Activated naive CD8-positive, alpha-beta T cell (primary cell): ENCODE data around the gene TBL3.
A peak's percentile ranks its signal among the peaks of the same experiment; 100 is the strongest.
"Not testable (repeated sequence)": the region's sequence is repeated elsewhere in the genome, so short reads cannot be mapped to it uniquely, and the experiment has no call there.

Source experiments
- H3K27ac Mint-ChIP-seq: one replicate; pipeline ENCODE4 v1.8.0; 2021; ENCODE audit warnings: mixed read lengths
- H3K27me3 Mint-ChIP-seq: one replicate; pipeline ENCODE4 v1.8.0; 2021; ENCODE audit warnings: mixed read lengths
- H3K36me3 Mint-ChIP-seq: one replicate; pipeline ENCODE4 v1.8.0; 2021; ENCODE audit warnings: mixed read lengths
- H3K4me1 Mint-ChIP-seq: one replicate; pipeline ENCODE4 v1.8.0; 2021; ENCODE audit warnings: low read depth, mixed read lengths
- H3K4me3 Mint-ChIP-seq: one replicate; pipeline ENCODE4 v1.8.0; 2021; ENCODE audit warnings: mild to moderate bottlenecking, mixed read lengths
- H3K9me3 Mint-ChIP-seq: one replicate; pipeline ENCODE4 v1.8.0; 2021; ENCODE audit warnings: low read depth, mixed read lengths

TBL3 gene

GRCh38 chr16:2003827-2004641 is 32.2 kb downstream of the TBL3 start:
- Mint-ChIP-seq H3K27me3 (no peaks in the 10 kb centered on the region), H3K9me3 (no peaks in the 10 kb centered on the region), H3K36me3 (peaks cover 5% of the 10 kb centered on the region), H3K4me1 (peaks cover 35% of the 10 kb centered on the region), H3K27ac (no peak overlapping the region), H3K4me3 (no peak overlapping the region)

- H3K9me3 Mint-ChIP-seq = no peaks in the 10 kb centered on the region
- no peak overlapping the region for H3K27ac Mint-ChIP-seq
- peaks cover 35% of the 10 kb centered on the region for H3K4me1 Mint-ChIP-seq
- no peaks in the 10 kb centered on the region for H3K27me3 Mint-ChIP-seq
- peaks cover 5% of the 10 kb centered on the region for H3K36me3 Mint-ChIP-seq
- no peak overlapping the region for H3K4me3 Mint-ChIP-seq
These were observed 33.1 kb downstream of the TBL3 start for GRCh38 chr16:2004795-2005517.

DNA sequence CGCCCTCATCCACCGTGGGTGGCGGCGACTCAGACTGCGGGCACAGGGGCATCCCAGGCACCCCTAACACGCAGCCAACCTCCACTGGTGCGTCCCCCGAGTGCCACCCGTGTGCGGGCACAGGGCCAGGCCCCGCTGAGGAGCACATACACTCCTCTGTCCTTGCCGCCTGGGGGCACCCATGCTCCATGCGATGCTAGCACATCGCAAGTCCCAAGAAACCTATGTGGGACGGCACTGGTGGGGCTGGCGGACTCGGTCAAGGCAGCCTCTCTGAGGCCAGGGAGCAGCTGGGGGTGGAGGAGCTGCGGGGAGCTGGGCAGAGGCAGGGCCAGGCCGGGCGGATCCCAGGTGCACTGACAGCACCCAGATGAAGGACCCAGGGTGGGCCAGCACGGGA is 33.8 kb downstream of the TBL3 start:
- no peak overlapping the region for H3K27ac Mint-ChIP-seq
- H3K4me1 Mint-ChIP-seq = peaks cover 40% of the 10 kb centered on the region
- H3K27me3 Mint-ChIP-seq = no peaks in the 10 kb centered on the region
- no peaks in the 10 kb centered on the region for H3K9me3 Mint-ChIP-seq
- H3K4me3 Mint-ChIP-seq = peak overlapping the region; percentile 63
- H3K36me3 Mint-ChIP-seq = peaks cover 5% of the 10 kb centered on the region

DNA sequence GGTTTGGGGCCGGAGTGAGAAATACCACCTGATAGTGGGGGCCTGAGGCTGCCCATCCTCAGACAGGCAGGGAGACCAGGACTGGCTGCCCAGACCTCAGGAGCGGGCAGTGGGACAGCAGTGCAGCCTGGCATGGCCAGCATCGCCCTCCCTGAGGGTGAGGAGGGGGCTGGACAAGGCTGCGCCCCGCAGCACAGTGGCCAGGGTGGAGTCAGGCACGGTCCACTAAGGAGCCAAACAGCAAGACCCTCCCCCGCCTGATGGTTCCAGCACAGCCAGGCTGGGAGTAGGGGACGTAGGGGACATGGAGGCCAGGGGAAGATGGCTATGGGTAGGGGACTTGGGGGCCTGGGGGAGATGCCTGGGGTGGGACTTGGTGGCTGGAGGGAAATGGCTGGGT is 34.5 kb downstream of the TBL3 start:
- Mint-ChIP-seq H3K36me3 (peaks cover 5% of the 10 kb centered on the region), H3K4me1 (peaks cover 40% of the 10 kb centered on the region), H3K27ac (no peak overlapping the region), H3K9me3 (no peaks in the 10 kb centered on the region), H3K4me3 (peak overlapping the region; percentile 67), H3K27me3 (no peaks in the 10 kb centered on the region)

DNA sequence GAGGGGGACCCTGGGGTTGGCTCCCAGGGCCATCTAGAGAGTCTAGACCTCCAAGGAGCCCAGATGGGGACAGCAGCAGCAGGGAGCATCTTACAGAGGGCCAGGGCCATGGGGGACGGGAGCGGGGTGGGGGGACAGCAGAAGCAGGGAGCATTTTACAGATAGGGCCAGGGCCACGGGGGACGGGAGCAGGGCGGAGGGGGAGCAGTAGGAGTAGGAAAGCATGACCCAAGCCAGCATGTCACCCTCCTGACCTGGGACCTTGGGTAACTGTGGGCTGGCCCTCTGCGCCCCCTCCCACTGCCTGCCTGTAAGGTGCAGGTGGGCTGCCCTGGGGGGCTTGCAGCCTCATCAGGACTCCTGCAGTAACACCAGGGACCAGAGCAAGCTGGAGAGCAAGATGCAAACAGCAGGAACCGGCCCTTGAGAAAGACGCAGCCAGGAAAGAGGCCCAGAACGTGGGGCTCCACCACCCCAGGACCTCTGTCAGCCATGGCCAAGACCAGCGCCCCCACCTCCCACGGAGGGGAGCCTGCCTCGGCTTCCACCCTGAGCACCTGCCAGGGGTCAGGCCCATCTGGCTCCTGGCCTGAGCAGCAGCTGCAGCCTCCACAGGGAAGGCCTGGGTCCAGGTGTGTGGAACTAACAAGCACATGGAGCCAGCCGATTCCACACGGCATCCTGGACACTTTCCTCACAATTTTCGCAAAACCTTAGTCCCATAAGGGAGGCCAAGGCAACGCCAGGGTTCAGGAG is 35.4 kb downstream of the TBL3 start:
- Mint-ChIP-seq H3K4me3 (peak overlapping the region; percentile 93), H3K27me3 (no peaks in the 10 kb centered on the region), H3K4me1 (peaks cover 40% of the 10 kb centered on the region), H3K36me3 (peaks cover 5% of the 10 kb centered on the region), H3K9me3 (no peaks in the 10 kb centered on the region), H3K27ac (peak overlapping the region; percentile 90)

DNA sequence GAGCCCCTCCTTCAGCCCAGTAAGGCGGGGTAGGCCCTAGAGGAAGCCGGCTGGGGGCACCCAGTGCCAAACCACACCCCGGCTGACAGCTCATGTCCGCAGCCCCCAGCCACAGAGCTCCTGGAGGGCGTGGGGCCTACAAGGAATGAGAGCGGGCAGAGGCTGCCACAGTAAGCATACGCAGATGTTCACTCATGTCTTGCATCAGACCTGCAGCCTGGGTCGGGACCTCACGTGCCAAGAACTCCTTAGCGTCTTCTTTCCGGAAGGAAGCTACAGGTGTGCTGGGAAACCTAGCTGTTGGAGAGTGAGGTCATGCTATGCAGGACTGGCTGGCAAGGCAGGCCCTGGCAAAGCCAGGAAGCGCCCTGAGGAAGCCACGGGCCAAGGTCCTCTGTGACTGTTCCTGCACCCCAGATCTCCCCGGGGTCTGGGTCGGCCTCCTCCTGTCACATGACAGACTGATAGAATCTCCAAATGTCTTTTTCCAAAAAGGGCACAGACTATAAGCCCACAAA is 36.2 kb downstream of the TBL3 start:
- H3K27me3 Mint-ChIP-seq = no peaks in the 10 kb centered on the region
- peak overlapping the region; percentile 90 for H3K27ac Mint-ChIP-seq
- no peaks in the 10 kb centered on the region for H3K9me3 Mint-ChIP-seq
- H3K36me3 Mint-ChIP-seq = peaks cover 3% of the 10 kb centered on the region
- H3K4me1 Mint-ChIP-seq = peaks cover 39% of the 10 kb centered on the region
- peak overlapping the region; percentile 93 for H3K4me3 Mint-ChIP-seq

GRCh38 chr16:2008631-2009163 is 36.8 kb downstream of the TBL3 start:
- H3K4me1 Mint-ChIP-seq = peaks cover 39% of the 10 kb centered on the region
- no peaks in the 10 kb centered on the region for H3K9me3 Mint-ChIP-seq
- peaks cover 3% of the 10 kb centered on the region for H3K36me3 Mint-ChIP-seq
- H3K4me3 Mint-ChIP-seq = peak overlapping the region; percentile 93
- H3K27ac Mint-ChIP-seq = peak overlapping the region; percentile 90
- no peaks in the 10 kb centered on the region for H3K27me3 Mint-ChIP-seq

DNA sequence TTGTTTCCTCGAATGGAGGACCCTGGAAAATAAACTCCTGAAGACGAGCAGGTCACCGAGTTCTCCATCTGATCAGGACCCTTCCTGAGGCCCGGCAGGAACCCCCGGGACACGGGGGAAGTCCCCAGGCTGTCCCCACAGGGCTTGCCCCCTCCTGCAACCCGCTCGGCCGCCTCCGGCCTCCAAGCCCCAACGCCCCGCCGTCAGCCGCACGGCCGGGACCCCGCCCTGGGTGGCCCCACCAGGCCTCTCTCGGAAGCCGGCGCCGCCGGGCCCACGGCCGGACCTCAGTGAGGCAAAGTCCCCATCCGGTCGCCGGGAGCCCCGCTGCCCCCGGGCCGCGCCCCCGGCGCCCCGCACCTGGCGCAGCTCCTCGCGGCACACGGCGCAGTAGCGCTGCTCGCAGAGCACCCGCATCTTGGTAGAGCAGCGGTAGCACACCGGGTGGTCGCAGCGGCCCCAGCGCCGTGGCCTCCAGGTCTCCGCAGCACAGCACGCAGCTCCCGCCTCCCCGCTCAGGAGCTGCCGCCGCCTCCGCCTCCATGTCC is 37.4 kb downstream of the TBL3 start:
- H3K36me3 Mint-ChIP-seq = peaks cover 3% of the 10 kb centered on the region
- no peaks in the 10 kb centered on the region for H3K27me3 Mint-ChIP-seq
- H3K27ac Mint-ChIP-seq = peak overlapping the region; percentile 90
- H3K4me1 Mint-ChIP-seq = peaks cover 39% of the 10 kb centered on the region
- no peaks in the 10 kb centered on the region for H3K9me3 Mint-ChIP-seq
- H3K4me3 Mint-ChIP-seq = peak overlapping the region; percentile 93

GRCh38 chr16:2009791-2010510 is 38.1 kb downstream of the TBL3 start, which contains the start of gene ZNF598:
Gene ZNF598 (minus strand): TSS chr16:2009821.
- H3K27ac Mint-ChIP-seq = peak within 1 kb of the TSS; percentile 98

DNA sequence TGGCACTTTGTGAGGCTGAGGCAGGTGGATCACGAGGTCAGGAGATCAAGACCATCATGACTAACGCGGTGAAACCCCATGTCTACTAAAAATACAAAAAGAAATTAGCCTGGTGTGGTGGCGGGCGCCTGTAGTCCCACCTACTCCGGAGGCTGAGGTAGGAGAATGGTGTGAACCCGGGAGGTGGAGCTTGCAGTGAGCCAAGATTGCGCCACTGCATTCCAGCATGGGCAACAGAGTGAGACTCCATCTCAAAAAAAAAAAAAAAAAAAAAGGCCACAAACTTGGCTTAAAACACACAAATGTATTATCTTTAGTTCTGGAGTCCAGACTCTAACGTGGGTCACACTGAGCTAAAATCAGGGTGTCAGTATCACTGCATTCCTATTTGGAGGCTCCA is 39.9 kb downstream of the TBL3 start:
- not testable (repeated sequence) for H3K27me3 Mint-ChIP-seq, H3K9me3 Mint-ChIP-seq, H3K36me3 Mint-ChIP-seq, H3K27ac Mint-ChIP-seq
- peak overlapping the region; percentile 38 for H3K4me3 Mint-ChIP-seq
- H3K4me1 Mint-ChIP-seq = peaks cover 24% of the 10 kb centered on the region

More at GRCh38 chr16:2009791-2010510, 38.1 kb downstream of the TBL3 start, which contains the start of gene ZNF598:
- Mint-ChIP-seq H3K4me3 (peak within 1 kb of the TSS; percentile 96), H3K9me3 (no peaks in the 10 kb centered on the region), H3K4me1 (peaks cover 37% of the 10 kb centered on the region), H3K36me3 (peaks cover 3% of the 10 kb centered on the region), H3K27me3 (no peaks in the 10 kb centered on the region)

DNA sequence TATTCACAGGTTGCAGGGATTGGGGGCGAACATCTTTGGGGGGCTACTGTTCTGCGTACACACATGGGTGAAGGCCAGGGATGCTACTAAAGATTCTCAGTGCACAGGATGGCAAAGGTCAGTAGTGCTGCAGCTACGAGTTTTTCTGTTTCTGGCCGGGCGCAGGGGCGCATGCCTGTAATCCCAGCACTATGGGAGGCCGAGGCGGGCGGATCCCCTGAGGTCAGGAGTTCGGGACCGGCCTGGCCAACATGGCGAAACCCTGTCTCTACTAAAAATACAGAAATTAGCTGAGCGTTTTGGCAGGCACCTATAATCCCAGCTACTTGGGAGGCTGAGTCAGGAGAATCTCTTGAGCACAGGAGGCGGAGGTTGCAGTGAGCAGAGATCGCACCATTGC is 41.7 kb downstream of the TBL3 start:
- H3K27ac Mint-ChIP-seq = no peak overlapping the region
- no peak overlapping the region for H3K4me3 Mint-ChIP-seq
- H3K4me1 Mint-ChIP-seq = peaks cover 10% of the 10 kb centered on the region
- peaks cover under 1% of the 10 kb centered on the region for H3K36me3 Mint-ChIP-seq
- no peaks in the 10 kb centered on the region for H3K27me3 Mint-ChIP-seq
- no peaks in the 10 kb centered on the region for H3K9me3 Mint-ChIP-seq

GRCh38 chr16:2015117-2015946 is 43.5 kb downstream of the TBL3 start:
- Mint-ChIP-seq H3K36me3 (no peaks in the 10 kb centered on the region), H3K4me1 (peaks cover 4% of the 10 kb centered on the region), H3K27ac (no peak overlapping the region), H3K27me3 (no peaks in the 10 kb centered on the region), H3K9me3 (no peaks in the 10 kb centered on the region), H3K4me3 (no peak overlapping the region)

DNA sequence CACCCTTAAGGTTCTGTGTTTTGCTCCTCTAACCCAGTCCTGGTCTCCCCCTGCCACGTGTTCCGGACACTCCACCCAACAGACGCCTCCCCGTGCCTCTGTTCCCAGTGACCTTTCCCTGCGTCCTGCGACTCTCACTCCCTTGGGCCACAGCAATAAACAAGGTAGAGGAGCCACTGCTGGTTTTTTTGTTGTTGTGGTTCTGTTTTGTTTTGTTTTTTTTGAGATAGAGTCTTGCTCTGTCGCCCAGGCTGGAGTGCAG is 44.0 kb downstream of the TBL3 start:
- no peaks in the 10 kb centered on the region for H3K27me3 Mint-ChIP-seq
- no peaks in the 10 kb centered on the region for H3K36me3 Mint-ChIP-seq
- H3K4me3 Mint-ChIP-seq = no peak overlapping the region
- H3K27ac Mint-ChIP-seq = no peak overlapping the region
- H3K9me3 Mint-ChIP-seq = no peaks in the 10 kb centered on the region
- peaks cover 5% of the 10 kb centered on the region for H3K4me1 Mint-ChIP-seq
